ENCODE results near the gene DLG2.

Gene DLG2

GRCh38 chr11:83845797-83846196 lies 1781.3 kb downstream of the DLG2 start:
- Histone ChIP-seq H4K20me1 (ENCODE audit: insufficient read depth, low read length) (no peaks in the 10 kb centered on the region), H3K9ac (ENCODE audit: low read length) (no peak overlapping the region), H3K36me3 (replicated peaks; ENCODE audit: insufficient read depth, low read length) (no peaks in the 10 kb centered on the region), H3K9me3 (replicated peaks; ENCODE audit: insufficient read depth, low read length) (no peaks in the 10 kb centered on the region), H3F3A (ENCODE audit: insufficient read depth, low read length) (no peaks in the 10 kb centered on the region), H3K9me2 (replicated peaks; ENCODE audit: insufficient read depth, low read length) (no peaks in the 10 kb centered on the region), H2AFZ (ENCODE audit: low read length) (no peak overlapping the region), H3K4me1 (ENCODE audit: low read length) (no peaks in the 10 kb centered on the region), H3K79me2 (ENCODE audit: low read length) (no peaks in the 10 kb centered on the region), H3K27me3 (replicated peaks; ENCODE audit: insufficient read depth, low read length) (no peaks in the 10 kb centered on the region), H3K27ac (ENCODE audit: low read length) (no peak overlapping the region), H3K4me2 (ENCODE audit: low read depth, low read length) (no peak overlapping the region), H3K4me3 (ENCODE audit: low read length) (no peak overlapping the region)
- TF ChIP-seq EZH2phosphoT487 (IDR thresholded peaks at IDR 0.05; ENCODE audit: low read length) (no peak), CTCF (IDR thresholded peaks at IDR 0.05; ENCODE audit: low read length) (no peak), EZH2 (optimal IDR thresholded peaks at IDR 0.05; ENCODE audit: low read depth, low read length) (no peak)
- no peak for DNase-seq

- no peaks in the 10 kb centered on the region for H3K79me2 ChIP-seq (ENCODE audit: low read length)
- H3F3A ChIP-seq (ENCODE audit: insufficient read depth, low read length), result no peaks in the 10 kb centered on the region
- H3K9ac ChIP-seq (ENCODE audit: low read length), result no peak overlapping the region
- no peaks in the 10 kb centered on the region for H3K9me2 ChIP-seq (replicated peaks; ENCODE audit: insufficient read depth, low read length)
- H3K9me3 ChIP-seq (replicated peaks; ENCODE audit: insufficient read depth, low read length), result no peaks in the 10 kb centered on the region
- 0 out of 2 replicates have a peak, but pooled peaks cover under 1% of the 10 kb centered on the region for H3K4me1 ChIP-seq (ENCODE audit: low read length)
- DNase-seq, result no peak
- H4K20me1 ChIP-seq (ENCODE audit: insufficient read depth, low read length), result no peaks in the 10 kb centered on the region
- H3K27me3 ChIP-seq (replicated peaks; ENCODE audit: insufficient read depth, low read length), result no peaks in the 10 kb centered on the region
- TF ChIP-seq EZH2phosphoT487 (IDR thresholded peaks at IDR 0.05; ENCODE audit: low read length) (no peak), CTCF (IDR thresholded peaks at IDR 0.05; ENCODE audit: low read length) (no peak), EZH2 (optimal IDR thresholded peaks at IDR 0.05; ENCODE audit: low read depth, low read length) (no peak)
- H3K4me2 ChIP-seq (ENCODE audit: low read depth, low read length), result no peak overlapping the region
- H3K4me3 ChIP-seq (ENCODE audit: low read length), result no peak overlapping the region
- no peaks in the 10 kb centered on the region for H3K36me3 ChIP-seq (replicated peaks; ENCODE audit: insufficient read depth, low read length)
- no peak overlapping the region for H2AFZ ChIP-seq (ENCODE audit: low read length)
- no peak overlapping the region for H3K27ac ChIP-seq (ENCODE audit: low read length)
These were observed 1786.8 kb downstream of the DLG2 start for GRCh38 chr11:83840326-83840725.

- H3F3A ChIP-seq (ENCODE audit: insufficient read depth, low read length), result no peaks in the 10 kb centered on the region; the same call in 1 of the 2 replicates
- H3K4me1 ChIP-seq (ENCODE audit: low read length), result peaks cover 6% of the 10 kb centered on the region
- H3K27ac ChIP-seq (ENCODE audit: low read length), result no peak overlapping the region
- no peaks in the 10 kb centered on the region for H3K9me2 ChIP-seq (replicated peaks; ENCODE audit: insufficient read depth, low read length)
- H4K20me1 ChIP-seq (ENCODE audit: insufficient read depth, low read length), result no peaks in the 10 kb centered on the region
- no peaks in the 10 kb centered on the region for H3K36me3 ChIP-seq (replicated peaks; ENCODE audit: insufficient read depth, low read length)
- no peak overlapping the region for H2AFZ ChIP-seq (ENCODE audit: low read length)
- H3K79me2 ChIP-seq (ENCODE audit: low read length), result no peaks in the 10 kb centered on the region
- H3K9me3 ChIP-seq (replicated peaks; ENCODE audit: insufficient read depth, low read length), result no peaks in the 10 kb centered on the region
- TF ChIP-seq CTCF (IDR thresholded peaks at IDR 0.05; ENCODE audit: low read length), result peak; percentile 59
- no peak for TF ChIP-seq EZH2phosphoT487 (IDR thresholded peaks at IDR 0.05; ENCODE audit: low read length)
- no peak for TF ChIP-seq EZH2 (optimal IDR thresholded peaks at IDR 0.05; ENCODE audit: low read depth, low read length)
- H3K9ac ChIP-seq (ENCODE audit: low read length), result no peak overlapping the region
- no peak overlapping the region for H3K4me2 ChIP-seq (ENCODE audit: low read depth, low read length)
- no peaks in the 10 kb centered on the region for H3K27me3 ChIP-seq (replicated peaks; ENCODE audit: insufficient read depth, low read length)
- no peak overlapping the region for H3K4me3 ChIP-seq (ENCODE audit: low read length)
- peak; percentile 44 for DNase-seq
These were observed 1790.1 kb downstream of the DLG2 start for GRCh38 chr11:83836883-83837654.

Measured in MM.1S (cell line).